GM19043 (cell line): ENCODE data around the gene NODAL.

Experiments
- ATAC-seq: cut with Tn5 transposase; IDR thresholded peaks from one replicate; pipeline ENCODE4 v1.9.1; 2021; ENCODE audit warnings: low read depth; ENCODE audit not compliant: unreplicated experiment

The NODAL gene

DNA sequence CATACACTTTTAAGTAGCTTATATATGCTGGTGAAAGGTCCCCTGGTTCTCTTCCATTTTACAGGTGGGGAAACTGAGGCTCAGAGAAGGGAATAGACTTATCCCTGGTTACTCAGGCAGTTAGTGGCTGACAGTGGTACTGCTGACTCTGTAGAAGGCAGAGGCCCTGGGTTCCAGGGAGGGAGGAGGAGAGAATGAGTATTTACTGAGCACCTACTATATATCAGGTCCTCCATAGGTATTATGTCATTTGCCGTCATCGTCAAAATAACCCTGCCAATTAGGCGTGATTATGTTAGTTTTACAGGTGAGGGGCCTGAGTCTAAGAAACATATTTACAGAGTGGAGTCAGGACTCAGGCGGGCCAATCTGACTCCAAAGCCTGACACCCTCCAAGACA lies 23.8 kb upstream of the NODAL start:
- ATAC-seq = no peak

DNA sequence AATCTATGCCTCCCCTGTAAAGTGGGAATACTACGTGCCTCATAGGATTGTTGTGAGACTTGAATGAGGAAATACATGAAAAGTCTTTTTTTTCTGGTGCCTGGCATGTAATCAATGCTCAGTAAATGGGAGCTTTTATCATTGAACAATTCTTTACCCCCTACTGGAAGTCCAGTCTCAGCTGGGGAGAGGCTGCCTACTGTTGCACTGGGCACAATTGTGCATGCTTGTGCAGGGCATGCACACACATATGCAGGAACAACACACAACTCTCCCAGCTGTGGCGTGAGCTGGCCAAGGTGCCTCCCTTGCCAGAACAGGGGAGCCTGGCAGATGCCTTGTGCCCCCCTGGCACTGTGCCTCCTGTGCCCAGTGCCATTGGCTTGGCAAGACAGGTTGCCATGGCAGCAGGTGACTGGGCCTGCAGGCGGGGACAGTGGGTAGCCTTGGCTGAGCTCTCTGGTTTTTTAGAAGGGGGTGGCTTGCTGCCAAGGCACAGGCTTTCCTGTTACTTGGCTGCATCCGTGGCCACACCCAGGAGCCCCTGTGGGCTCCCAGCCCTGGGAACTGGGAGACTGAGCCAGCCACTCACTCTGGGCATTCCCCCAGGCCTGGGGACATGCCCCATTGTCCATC lies 21.0 kb upstream of the NODAL start:
- no peak for ATAC-seq

DNA sequence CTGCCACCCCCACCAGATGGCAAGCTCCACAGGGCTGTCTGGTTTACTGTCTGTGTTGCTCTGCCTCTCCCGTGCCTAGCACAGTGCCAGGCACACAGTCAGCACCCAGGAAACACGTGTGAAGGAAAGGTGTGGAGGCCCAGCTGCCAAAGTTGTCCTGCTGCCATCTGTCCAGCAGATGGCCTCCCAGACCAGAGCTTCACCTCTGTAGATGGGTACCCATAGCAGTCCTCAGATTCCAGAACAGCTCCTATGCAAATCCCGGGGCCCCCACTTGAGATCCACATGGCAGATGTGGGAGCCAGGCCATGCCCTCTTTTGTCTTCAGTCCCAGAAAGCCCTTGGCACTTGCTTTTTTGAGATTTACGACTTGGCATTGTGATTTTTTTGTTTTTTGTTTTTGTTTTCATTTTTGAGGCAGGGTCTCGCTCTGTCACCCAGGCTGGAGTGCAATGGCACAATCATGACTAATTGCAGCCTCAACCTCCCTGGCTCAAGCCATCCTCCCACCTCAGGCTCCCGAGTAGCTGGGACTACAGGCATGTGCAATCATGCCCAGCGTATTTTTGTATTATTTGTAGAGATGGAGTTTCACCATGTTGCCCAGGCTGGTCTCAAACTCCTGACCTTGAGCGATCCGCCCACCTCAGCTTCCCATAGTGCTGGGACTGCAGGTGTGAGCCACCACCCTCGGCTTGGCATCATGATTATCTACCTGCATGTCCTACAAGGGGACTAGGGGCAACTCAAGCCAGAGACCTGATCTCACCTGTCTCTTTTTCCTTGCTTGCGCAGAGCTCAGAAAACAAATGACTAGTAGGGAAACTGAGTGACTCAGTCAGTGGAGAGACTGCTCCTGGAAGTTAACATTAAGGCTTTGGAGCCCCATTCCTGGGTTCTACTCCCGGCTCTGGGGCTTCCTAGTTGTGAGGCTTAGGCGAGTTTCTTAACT lies 20.2 kb upstream of the NODAL start:
- ATAC-seq = no peak

DNA sequence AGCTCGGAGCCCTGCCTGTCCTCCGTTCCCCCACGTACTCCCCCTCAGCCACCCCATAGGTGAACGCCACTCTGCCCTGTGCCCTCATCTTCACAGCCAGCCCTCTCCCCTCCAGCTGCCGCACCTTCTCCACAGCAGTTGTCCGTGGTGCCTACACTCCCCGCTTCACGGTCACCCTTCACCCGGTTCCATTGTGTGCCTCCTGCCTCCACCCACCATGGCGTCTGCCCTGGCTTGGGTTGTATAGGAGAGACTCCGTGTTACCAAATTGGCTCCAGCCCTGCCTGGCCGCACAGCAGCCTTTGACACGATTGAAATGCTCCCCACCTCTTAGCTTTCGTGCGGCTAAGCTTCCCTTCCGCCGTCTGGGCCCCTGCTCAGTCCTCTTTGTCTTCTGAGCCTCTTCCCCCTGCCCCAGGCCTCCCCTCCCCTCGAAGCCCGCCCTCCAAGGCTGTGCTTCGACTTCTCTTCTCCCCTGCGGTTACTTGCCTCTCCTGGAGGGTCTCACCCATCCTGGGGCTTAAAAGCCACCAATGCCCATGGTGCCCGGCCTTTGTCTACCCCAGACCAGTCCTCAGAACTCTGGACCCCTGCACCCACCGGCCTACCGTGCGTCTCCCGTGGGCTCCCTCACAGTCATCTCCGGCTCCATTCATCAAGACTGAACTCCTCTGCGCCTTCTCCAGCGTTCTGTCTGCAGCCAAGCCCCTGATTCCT lies 18.5 kb upstream of the NODAL start:
- no peak for ATAC-seq

DNA sequence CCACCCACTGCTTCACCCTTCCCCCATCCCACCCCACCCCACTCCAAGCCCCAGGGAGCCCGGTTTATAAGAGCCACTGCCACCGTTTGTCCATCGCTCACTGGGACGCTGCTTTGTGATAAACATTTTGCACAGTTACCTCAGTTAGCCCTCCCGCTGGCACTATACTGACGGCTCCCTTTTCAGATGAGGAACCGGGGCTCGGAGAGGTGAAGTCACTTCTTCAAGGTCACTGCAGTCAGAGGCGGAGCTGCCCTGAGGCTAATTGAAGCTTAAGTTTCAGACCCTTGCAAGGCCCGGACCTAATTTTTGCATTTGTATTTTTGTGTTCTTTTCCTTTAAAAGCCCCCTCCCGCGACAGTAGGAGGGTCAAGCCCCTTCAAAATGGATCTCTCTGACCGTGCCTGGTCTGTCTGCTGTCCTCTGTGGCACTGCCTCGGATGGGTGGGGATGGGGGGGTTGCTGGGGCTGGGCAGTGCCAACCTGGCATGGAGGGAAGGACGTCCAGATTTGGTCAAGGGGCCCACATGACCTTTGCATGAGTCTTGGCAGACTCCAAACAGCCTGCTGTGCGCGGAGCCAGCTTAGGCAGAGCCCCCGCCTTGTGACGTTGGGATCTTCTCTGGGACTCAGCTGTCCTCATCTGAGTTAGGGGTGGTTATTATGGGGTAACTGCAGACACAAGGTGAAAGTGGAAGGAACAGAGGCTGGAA lies 17.7 kb upstream of the NODAL start:
- ATAC-seq = no peak

DNA sequence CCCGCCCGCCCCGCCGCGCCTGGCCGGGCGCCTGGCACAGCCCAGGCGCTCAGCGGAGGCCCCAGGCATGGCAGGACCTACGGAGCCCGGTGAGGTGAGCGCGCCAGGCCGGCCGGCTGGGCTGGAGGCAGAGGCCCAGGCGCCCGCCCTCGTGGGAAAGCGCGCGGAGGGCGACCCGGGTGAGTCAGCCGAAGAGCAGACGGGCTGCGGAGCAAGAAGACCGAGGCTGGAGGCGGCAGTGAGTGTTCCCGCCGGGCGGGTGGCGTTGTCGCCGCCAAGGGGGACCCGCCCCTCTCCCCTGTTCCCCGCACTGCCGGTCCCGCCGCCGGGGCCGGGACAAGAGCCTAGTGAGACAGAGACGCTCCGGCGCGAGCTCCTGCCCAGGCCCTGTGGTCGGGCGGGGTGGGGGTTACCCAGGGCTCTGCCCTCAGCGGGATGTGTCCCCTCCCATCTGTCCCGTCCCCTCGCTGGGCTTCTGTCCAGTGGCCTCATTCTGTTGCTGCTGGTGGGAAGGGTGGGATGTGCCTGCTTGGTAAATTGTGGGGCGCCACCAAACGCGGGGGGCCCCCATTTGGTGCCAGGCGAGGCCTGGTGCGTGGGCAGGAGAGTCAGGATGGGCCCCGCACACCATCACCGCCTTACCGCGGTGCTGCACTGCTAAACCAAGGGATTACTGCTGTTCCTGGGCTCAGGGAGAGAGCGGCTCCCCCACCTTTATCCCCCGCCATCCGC lies 17.0 kb upstream of the NODAL start:
- no peak for ATAC-seq

DNA sequence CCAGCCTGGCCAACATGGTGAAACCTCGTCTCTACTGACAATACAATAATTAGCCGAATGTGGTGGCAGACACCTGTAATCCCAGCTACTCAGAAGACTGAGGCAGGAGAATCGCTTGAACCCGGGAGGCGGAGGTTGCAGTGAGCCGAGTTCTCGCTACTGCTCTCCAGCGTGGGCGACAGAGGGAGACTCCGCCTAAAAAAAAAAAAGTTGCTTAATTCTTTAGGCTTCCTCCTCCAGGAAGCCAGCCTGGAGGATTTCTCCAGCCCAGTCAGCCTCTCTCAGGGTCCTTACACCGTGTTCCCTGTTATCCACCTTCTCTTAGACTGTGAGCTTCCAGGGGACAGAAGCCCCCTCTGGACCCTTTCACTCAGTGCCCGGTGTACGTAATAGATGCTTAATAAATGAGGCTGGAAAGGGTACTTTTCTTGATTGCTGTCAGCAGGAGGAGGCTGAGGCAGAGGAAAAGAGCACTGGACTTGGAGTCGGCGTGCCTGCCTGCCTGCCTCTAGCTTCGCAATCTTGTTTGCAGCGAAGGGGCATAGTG lies 16.4 kb upstream of the NODAL start:
- ATAC-seq = no peak

DNA sequence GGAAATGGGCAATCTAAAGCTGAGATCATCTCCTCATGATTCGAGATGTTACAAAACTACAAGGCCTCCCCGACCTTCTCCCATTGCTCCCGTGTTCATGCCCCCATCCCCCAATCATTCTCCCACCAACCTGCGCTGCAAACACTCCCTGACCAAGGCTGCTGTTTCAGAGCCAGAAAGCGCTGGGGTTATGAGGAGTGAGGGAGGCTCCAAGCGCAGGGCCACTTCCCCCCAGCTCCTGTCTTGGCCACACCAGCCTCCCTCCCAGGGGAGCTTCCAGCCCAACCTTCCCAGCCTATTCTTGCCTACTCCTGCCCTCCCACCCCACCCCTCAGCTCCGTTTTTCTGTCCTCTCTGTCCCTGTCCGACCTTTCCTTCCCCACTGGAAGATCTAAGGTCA lies 14.7 kb upstream of the NODAL start:
- no peak for ATAC-seq

DNA sequence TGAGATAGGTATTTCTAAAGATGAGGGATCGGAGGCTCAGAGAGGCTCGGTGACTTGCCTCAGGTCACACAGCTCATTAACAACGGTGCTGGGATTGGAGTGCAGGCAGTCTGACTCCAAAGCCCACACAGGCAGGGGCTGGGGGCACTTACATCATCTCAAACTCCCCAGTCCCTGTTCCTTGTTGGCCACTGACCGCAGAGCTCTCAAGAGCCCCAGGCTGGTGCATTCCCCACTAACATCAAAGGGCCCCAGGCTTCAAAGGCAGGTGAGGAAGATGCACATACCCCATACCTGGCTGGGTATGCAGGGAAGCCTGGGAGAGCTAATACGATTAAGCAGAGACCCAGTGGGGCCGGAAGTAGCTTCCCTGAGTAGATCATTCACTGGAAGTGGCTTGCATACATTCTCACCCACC lies 13.7 kb upstream of the NODAL start:
- ATAC-seq = no peak

DNA sequence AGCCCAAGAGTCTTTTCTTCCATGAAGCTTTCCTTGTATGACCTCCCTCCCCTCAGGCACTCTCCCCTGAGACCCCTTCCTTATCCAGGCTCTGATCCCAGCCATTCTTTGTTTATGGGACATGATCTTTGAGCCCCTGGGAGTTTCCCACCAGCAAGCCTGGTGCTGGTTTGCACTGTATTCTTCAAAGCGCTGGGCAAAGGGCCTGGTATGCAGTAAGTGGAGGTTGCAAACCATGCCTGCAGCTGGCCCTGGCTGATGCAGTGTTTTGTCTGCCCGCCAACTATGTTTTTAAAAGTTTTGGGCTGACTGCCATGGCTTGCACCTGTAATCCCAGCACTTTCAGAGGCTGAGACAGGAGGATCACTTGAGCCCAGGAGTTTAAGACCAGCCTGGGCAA lies 6.8 kb upstream of the NODAL start:
- no peak for ATAC-seq

DNA sequence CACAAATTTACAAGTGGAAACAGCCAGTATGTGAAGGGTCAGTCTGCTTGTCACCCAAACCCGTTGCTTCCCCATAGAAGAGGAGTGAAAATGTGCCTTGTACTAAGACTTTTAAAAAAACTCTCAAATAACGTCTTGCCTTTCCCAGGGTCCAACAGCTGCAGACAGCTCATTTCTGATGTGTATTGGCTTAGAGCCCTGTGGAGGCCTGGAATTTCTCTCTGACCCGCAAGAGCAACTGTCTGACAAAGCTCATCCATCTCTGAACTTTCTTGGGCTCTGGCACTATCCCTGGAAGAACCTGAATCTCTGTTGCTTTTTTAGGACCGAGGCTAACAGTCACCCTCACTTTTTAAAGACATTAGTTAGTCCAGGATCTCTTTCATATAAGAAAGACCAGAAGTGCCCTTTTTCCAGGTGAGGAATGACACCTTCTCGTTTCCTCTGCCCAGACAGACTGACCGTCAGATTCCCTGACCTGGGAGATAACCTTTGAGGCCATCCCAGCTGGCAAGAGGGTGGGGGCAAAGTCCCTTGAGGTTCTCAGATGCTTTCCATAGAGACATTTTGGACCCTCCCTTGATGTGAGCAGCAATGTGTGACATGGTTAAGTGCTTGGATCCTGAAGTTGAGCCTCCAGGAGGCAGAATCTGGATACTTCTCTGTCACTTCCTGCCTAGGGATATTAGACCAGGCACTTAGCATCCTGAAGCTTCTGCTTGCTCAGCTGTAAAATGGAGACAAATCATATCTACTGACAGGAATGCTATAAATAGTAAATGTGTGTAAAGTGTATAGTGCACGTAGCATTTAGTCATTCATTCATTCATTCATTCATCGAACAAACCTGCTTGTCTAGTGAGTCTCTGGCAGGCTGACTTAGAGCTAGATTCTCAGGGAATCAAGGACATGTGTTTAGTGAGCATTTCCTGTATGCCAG lies 4.5 kb upstream of the NODAL start:
- ATAC-seq = no peak

DNA sequence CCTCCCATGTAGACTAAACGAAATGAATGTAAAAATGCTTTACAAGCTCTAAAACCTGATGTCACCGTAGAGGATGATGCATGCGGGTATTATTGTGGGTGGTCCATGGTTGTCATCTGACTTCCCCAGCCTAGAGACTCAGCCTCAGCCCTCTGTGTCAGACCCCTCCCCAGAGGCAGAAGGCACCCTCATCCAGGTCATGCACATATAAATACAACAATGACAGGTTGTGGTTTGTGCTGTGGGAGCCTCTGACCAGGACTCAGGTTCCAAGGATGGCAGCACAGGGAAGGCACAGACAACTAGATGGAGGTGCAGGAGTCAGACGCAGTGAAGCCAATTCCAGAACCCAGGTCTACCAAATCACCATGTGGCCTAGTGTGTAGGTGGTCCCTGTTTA lies 3.3 kb upstream of the NODAL start:
- ATAC-seq = no peak

DNA sequence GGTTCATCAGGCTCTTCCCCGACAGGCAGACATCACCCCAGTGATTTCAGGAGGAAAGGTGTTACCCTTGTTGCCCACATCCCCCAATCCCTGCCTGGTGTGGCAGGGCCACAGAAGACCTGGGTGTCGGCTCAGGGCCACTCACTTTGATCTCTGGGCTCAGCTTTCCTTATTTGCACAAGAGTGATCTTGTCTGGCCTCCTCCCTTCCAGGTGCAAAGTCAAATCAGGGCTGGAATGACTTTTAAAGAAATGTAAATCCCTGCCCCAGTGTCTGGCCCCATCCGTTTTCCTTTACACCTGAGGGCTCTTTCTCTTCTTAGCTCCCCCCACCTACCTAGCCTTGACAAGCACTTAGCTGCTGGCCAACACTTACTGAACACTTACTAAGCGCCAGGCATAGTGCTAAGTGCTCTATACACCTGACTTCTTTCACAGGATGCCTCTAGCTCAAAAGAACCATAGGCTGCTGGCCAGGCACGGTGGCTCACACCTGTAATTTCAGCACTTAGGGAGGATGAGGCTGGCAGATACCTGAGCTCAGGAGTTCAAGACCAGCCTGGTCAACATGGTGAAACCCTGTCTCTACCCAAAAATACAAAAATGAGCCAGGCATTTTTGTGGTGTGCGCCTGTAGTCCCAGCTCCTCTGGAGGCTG lies 979 bp upstream of the NODAL start:
- no peak for ATAC-seq

DNA sequence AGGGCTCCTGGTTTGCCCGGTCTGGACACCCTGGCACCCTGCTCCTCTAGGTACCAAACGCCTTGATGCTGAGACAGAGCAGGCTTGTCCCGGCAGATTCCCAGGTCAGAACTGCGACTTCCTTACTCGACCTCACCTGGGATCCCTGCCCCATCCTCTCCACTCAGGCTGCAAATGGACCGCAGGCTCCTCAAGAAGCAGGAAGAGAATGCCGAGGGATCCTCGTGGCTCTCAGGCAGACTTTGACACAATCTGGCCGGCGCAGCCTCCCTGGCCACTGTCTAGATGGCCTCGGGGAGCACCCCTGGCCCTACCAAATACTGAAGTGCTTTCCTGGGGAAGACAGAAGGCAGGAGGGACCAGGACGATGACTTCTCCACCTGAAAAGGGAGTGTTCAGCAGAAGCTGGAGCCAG lies 421 bp upstream of the NODAL start:
- ATAC-seq = no peak

DNA sequence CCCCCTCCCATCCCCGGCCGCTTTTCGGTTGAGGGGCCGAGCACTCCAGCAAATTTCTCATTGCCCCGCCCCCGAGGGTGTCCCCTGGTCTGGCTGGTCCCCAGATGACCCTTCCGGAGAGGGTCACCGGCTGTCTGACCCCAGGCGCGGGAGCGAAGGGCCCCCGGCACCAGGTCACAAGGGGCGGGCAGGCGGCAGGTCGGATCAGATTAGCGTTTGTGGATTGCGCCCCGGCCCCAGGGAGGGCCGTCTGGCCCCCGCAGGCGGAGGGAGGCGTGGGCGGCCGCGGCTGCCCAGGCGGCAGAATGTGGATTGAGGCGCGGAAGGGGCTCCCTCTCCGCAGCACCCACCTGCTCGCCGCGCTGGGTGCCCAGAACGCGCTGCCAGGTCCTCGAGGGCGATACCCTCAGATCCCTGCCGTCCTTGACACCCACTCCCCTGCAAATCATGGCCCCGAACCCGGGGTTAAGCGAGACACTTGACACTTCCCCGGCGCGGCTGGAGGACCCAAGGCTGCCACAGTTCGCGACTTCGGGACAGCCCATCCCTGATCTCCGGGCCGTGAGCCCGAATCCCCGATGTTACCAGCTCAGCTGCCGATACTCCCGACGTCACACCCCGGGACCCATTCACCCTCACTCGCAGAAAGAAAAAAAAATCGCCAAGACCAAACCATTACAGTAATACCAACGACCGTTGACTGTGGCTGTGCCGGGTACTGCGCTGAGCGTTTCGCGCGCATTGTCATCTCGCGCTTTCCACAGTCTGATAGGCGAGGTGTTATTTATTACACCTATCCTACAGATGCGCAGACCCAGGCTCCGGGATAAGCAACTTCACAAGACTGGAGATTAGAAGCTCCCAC lies 953 bp downstream of the NODAL start:
- ATAC-seq = no peak

DNA sequence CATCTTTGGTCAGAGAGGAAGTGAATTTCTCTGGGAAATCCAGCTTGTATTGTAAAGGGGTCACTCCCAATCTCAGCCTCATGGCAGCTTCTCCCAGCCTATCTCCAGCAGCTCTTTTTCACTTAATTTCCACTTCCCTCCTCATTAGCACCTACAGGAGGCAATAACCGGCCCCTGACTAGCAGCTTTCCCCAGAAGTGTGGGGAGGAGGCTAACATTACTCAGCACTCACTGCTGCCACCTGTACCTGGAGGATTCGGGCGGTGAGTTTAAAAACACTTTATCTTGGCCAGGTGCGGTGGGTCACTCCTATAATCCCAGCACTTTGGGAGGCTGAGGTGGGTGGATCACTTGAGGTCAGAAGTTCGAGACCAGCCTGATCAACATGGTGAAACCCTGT lies 3.8 kb downstream of the NODAL start:
- no peak for ATAC-seq
